Tibial nerve (tissue), 4 donors: Measurements from ENCODE around the gene RFX7. TPM values are rescaled to one million over a fixed set of nuclear protein-coding genes. Genes with fewer than 3 reads are reported as not detected.
"Not testable (repeated sequence)": the region's sequence is repeated elsewhere in the genome, so short reads cannot be mapped to it uniquely, and the experiment has no call there.

Experiments used
- DNase-seq, 2 donors: peaks; one replicate each; pipeline ENCODE4 v3.0.0-alpha.2; 2019; ENCODE audit warnings: low spot score in 2 of 2
- H3K27ac ChIP-seq, 4 donors: fragments of 200-600 bp; sonication (generic) in 3 of 4; one replicate each; pipeline ENCODE4 v1.5.1; 2017 to 2019; ENCODE audit warnings: mild to moderate bottlenecking in 1 of 4
- H3K27me3 ChIP-seq, 2 donors: fragments of 200-600 bp; sonication (generic) in 1 of 2; one replicate each; pipeline versions ENCODE4 v1.5.1 to v1.6.0; 2017 to 2019
- H3K36me3 ChIP-seq, 3 donors: fragments of 200-600 bp; sonication (generic); one replicate each; pipeline ENCODE4 v1.5.1; 2018 to 2019
- H3K4me1 ChIP-seq, 4 donors: fragments of 200-600 bp; sonication (generic) in 3 of 4; one replicate each; pipeline ENCODE4 v1.5.1; 2017 to 2019
- H3K4me3 ChIP-seq, 4 donors: fragments of 200-600 bp; sonication (generic) in 3 of 4; one replicate each; pipeline ENCODE4 v1.5.1; 2017 to 2019; ENCODE audit warnings: mild to moderate bottlenecking in 1 of 4, moderate library complexity in 1 of 4
- H3K9me3 ChIP-seq, 4 donors: fragments of 200-600 bp; sonication (generic) in 3 of 4; one replicate each; pipeline ENCODE4 v1.5.1; 2017 to 2019
- EP300 ChIP-seq, 2 donors: sonication (generic); formaldehyde crosslinking; IDR thresholded peaks; one replicate each; pipeline ENCODE4 v1.6.1; 2017; ENCODE audit warnings: antibody characterized with exemption in 2 of 2, mild to moderate bottlenecking in 1 of 2
- POLR2A ChIP-seq, 2 donors: fragments of 450-650 bp; IDR thresholded peaks; one replicate each; pipeline ENCODE4 v1.6.1; 2017; ENCODE audit warnings: antibody characterized with exemption in 2 of 2, mild to moderate bottlenecking in 2 of 2, moderate library complexity in 2 of 2
- WGBS, 2 donors: methylation state at CpG; one replicate each; pipeline ENCODE4 v1.1.5; 2018; 5-methylcytosine and 5-hydroxymethylcytosine counted together
- total RNA-seq, 4 donors: library from RNA; depleted of rRNA; stranded (reverse); fragments of >200 nt; gene quantifications; one replicate each; pipeline ENCODE4 v1.1.0, GENCODE V29; 2016
- TF ChIP-seq, protein P1 (sequence below), 5 experiments: fragments of 200-600 bp in 3 of 5; fragments of 450-650 bp in 2 of 5; sonication (generic) in 3 of 5; IDR thresholded peaks; one replicate each; pipeline ENCODE4 v1.5.1; 2016 to 2019; ENCODE audit warnings: antibody characterized with exemption in 5 of 5, mild to moderate bottlenecking in 3 of 5, moderate library complexity in 2 of 5

RFX7 gene
- total RNA-seq, 4 donors from 2014 or later = 7.1 to 13.8 (median 10.0) TPM

DNA sequence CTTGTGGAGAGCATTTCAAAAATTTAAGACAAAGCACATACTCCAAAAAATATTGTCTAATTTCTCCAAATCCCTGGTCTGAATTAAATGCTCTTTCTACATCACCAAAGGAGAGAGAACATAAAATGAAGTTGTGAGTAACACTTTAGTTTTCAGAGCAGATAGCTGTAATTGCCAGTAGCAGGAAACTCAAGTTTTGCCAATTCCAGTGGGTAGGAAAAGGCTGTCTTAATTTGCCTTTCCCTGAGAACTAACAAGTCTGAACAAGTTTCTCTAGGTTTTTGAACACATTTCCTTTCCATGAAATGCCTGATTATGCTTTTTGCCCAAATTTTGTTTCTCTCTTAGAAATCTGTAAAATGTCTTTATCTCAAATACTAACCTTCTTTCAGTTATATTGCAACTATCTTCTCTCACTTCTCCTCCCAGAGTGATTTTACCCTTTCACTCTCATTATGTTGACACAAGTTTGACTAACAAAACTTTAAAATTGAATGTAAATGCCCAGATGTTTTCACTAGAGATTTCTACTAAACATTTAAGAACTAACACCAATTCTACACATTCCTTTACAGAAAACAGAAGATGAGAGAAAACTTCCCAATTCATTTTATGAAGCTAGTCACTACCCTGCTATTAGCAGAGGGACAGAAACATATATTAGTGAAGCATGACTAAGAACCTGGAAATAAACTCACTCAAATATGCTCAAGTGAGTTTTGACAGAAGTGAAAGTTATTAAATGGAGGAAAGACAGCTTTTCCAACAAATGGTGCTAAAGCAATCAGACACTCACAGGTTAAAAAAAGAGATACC, 38.4 kb downstream of the RFX7 start:
- Histone ChIP-seq H3K4me1 (peaks cover 0 to 23% (median 2%) of the 10 kb centered on the region in 4 donors), H3K4me3 (no peak overlapping the region), H3K27ac (no peak overlapping the region), H3K36me3 (no peaks in the 10 kb centered on the region), H3K9me3 (no peaks in the 10 kb centered on the region), H3K27me3 (no peaks in the 10 kb centered on the region)
- no peak for DNase-seq
- no peak for TF ChIP-seq EP300 (IDR thresholded peaks at IDR 0.05)
- no peak for TF ChIP-seq POLR2A (IDR thresholded peaks at IDR 0.05)
- TF ChIP-seq, protein P1, sequence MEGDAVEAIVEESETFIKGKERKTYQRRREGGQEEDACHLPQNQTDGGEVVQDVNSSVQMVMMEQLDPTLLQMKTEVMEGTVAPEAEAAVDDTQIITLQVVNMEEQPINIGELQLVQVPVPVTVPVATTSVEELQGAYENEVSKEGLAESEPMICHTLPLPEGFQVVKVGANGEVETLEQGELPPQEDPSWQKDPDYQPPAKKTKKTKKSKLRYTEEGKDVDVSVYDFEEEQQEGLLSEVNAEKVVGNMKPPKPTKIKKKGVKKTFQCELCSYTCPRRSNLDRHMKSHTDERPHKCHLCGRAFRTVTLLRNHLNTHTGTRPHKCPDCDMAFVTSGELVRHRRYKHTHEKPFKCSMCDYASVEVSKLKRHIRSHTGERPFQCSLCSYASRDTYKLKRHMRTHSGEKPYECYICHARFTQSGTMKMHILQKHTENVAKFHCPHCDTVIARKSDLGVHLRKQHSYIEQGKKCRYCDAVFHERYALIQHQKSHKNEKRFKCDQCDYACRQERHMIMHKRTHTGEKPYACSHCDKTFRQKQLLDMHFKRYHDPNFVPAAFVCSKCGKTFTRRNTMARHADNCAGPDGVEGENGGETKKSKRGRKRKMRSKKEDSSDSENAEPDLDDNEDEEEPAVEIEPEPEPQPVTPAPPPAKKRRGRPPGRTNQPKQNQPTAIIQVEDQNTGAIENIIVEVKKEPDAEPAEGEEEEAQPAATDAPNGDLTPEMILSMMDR (IDR thresholded peaks at IDR 0.05) = no peak

DNA sequence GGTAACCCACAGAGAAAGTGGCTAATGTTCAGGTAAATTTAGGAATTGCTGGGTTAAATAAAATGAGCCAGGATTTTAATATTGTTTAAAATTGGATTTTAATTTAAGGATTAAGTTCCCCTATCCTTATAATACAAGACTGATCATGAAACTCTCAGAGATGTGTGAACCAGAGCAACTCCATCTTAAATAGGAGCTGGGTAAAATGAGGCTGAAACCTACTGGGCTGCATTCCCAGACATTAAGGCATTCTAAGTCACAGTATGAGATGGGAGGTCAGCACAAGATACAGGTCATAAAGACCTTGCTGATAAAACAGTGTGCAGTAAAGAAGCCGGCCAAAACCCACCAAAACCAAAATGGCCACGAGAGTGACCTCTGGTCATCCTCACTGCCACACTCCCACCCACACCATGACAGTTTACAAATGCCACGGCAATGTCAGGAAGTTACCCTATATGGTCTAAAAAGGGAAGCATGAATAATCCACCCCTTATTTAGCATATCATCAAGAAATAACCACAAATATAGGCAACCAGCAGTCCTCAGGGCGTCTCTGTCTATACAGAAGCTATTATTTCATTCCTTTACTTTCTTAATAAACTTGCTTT, 40.3 kb downstream of the RFX7 start:
- H3K4me3 ChIP-seq, H3K9me3 ChIP-seq, DNase-seq, H3K27me3 ChIP-seq, H3K27ac ChIP-seq, H3K36me3 ChIP-seq: not testable (repeated sequence)
- peaks cover 0 to 19% (median 2%) of the 10 kb centered on the region in 4 donors for H3K4me1 ChIP-seq
- 76 to 84% methylated on average over 4 of the region's 4 CpGs for WGBS, 2 donors

DNA sequence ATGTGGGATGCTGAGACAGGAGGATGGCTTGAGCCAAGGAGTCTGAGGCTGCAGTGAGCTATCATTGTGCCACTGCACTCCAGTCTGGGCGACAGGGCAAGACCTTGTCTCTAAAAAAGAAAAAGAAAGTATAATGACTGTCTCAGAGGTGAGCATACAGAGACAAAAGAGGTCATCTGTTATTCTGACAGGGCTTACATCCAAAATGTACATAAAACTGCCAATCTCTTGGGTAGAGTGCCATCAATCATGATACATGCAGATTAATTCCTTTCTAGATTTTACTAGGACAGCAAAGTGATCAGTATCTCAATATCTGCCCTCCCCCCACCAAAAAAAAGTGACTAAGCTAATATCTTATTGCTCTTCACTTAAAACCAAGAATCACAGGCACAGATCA, 41.0 kb downstream of the RFX7 start:
- no peaks in the 10 kb centered on the region for H3K27me3 ChIP-seq
- no peaks in the 10 kb centered on the region for H3K9me3 ChIP-seq
- no peaks in the 10 kb centered on the region for H3K36me3 ChIP-seq
- no peak for DNase-seq
- H3K27ac ChIP-seq = no peak overlapping the region
- TF ChIP-seq EP300 (IDR thresholded peaks at IDR 0.05) = no peak
- TF ChIP-seq POLR2A (IDR thresholded peaks at IDR 0.05) = no peak
- no peak overlapping the region for H3K4me3 ChIP-seq
- whole genome bisulfite sequencing, 2 donors = 94 to 97% methylated on average over 1 of the region's 1 CpG
- peaks cover 0 to 12% (median 0%) of the 10 kb centered on the region in 4 donors for H3K4me1 ChIP-seq

DNA sequence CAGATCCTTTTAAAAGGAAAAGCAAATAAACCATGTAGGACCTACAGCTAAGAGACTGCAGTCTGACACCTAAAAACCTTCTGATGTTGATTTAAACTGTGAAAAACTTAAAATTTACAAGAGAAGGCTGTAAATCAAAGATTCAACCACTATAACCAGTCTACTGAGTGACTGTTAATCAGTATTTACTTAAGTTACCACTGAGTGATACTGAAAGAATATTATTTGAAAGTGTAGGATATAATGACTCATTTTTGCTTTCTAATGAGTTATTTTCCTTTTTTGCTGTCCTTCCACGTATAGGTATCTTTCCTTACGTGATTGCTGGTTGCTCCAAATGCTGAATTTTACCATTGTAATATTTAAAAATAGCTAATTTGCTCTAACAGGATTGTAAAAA, 44.6 kb downstream of the RFX7 start:
- 90 to 94% methylated on average over 2 of the region's 2 CpGs for WGBS, 2 donors
- H3K9me3 ChIP-seq = no peaks in the 10 kb centered on the region
- H3K4me1 ChIP-seq = no peaks in the 10 kb centered on the region
- no peak for TF ChIP-seq EP300 (IDR thresholded peaks at IDR 0.05)
- H3K36me3 ChIP-seq = no peaks in the 10 kb centered on the region
- H3K4me3 ChIP-seq = no peak overlapping the region
- H3K27me3 ChIP-seq = no peaks in the 10 kb centered on the region
- H3K27ac ChIP-seq = no peak overlapping the region
- no peak for DNase-seq

DNA sequence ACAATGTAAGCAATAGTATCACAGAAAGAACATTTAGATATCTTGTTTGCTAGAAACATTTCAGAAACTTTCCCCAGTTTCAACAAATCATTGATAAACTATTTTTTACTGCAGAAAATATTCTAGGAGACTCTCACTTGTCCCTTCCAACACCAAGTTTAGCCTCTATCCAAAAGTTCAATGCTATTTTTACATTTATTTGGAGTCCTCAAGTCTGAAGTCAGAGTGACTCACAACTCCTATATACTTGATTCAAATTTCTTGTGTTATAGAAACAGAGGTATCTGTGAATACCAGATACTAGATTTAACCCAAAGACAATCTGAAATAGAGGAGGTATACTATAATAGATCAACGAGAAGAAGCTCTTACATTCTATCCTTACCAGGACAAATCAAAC, 49.6 kb downstream of the RFX7 start:
- no peaks in the 10 kb centered on the region for H3K36me3 ChIP-seq
- TF ChIP-seq, protein P1 (IDR thresholded peaks at IDR 0.05) = no peak
- TF ChIP-seq POLR2A (IDR thresholded peaks at IDR 0.05) (no peak), EP300 (IDR thresholded peaks at IDR 0.05) (no peak)
- no peak overlapping the region for H3K4me3 ChIP-seq
- 92 to 95% methylated on average over 1 of the region's 1 CpG for WGBS, 2 donors
- H3K9me3 ChIP-seq = no peaks in the 10 kb centered on the region
- no peak for DNase-seq
- H3K27me3 ChIP-seq = no peaks in the 10 kb centered on the region
- H3K4me1 ChIP-seq = no peaks in the 10 kb centered on the region
- H3K27ac ChIP-seq = no peak overlapping the region

DNA sequence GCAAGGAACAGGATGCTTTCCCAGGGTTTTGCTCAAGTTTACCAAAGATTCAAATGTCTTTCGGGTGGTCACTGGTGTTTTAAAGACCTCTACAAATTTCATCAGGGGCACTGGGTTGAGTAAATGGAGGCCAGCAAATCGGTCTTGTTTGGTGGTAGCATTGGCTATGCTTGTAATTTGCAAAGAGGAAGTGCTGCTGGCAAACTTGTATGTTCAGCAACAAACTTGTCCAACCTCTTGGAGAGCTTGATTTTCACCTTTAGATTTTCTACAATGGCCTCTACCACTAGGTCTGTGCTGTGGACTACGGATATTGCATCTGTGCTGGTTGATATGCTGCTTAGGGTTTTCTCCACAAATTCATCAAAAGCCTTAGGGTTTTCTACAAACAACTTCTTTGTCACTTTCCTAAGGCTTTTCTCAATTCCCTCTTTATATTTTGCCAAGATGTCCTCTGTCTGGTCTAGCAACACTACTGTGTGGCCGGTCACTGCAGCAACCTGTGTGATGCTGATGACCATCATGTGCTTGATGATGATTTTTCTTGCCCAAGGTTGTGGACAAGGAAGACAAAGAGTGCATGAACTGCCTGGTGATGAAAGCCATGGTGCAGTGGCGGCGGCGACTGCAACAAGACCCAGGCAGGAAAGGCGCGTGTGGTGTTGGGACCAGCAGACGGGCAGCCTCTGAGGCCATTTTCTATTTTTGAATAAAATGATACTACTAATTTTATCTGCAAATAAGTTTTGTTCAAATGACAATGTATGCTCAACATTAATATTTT, 50.8 kb downstream of the RFX7 start:
- 90 to 96% methylated on average over 10 of the region's 10 CpGs for WGBS, 2 donors
- H3K27me3 ChIP-seq = no peaks in the 10 kb centered on the region
- no peak for DNase-seq

More for the DNA sequence above, 50.8 kb downstream of the RFX7 start:
- H3K4me1 ChIP-seq = no peaks in the 10 kb centered on the region
- no peaks in the 10 kb centered on the region for H3K9me3 ChIP-seq
- H3K27ac ChIP-seq = no peak overlapping the region
- TF ChIP-seq, protein P1 (IDR thresholded peaks at IDR 0.05) = no peak
- TF ChIP-seq EP300 (IDR thresholded peaks at IDR 0.05) (no peak), POLR2A (IDR thresholded peaks at IDR 0.05) (no peak)
- H3K36me3 ChIP-seq = no peaks in the 10 kb centered on the region
- no peak overlapping the region for H3K4me3 ChIP-seq
